Tibial nerve (tissue), 4 donors: ENCODE results near the gene RTL10.

Experiments used
- EP300 ChIP-seq, 2 donors: sonication (generic); formaldehyde crosslinking; IDR thresholded peaks; one replicate each; pipeline ENCODE4 v1.6.1; 2017; ENCODE audit warnings: antibody characterized with exemption in 2 of 2, mild to moderate bottlenecking in 1 of 2
- POLR2A ChIP-seq, 2 donors: fragments of 450-650 bp; IDR thresholded peaks; one replicate each; pipeline ENCODE4 v1.6.1; 2017; ENCODE audit warnings: antibody characterized with exemption in 2 of 2, mild to moderate bottlenecking in 2 of 2, moderate library complexity in 2 of 2
- TF ChIP-seq, protein P1 (sequence below), 5 experiments: fragments of 200-600 bp in 3 of 5; fragments of 450-650 bp in 2 of 5; sonication (generic) in 3 of 5; IDR thresholded peaks; one replicate each; pipeline ENCODE4 v1.5.1; 2016 to 2019; ENCODE audit warnings: antibody characterized with exemption in 5 of 5, mild to moderate bottlenecking in 3 of 5, moderate library complexity in 2 of 5

DNA sequence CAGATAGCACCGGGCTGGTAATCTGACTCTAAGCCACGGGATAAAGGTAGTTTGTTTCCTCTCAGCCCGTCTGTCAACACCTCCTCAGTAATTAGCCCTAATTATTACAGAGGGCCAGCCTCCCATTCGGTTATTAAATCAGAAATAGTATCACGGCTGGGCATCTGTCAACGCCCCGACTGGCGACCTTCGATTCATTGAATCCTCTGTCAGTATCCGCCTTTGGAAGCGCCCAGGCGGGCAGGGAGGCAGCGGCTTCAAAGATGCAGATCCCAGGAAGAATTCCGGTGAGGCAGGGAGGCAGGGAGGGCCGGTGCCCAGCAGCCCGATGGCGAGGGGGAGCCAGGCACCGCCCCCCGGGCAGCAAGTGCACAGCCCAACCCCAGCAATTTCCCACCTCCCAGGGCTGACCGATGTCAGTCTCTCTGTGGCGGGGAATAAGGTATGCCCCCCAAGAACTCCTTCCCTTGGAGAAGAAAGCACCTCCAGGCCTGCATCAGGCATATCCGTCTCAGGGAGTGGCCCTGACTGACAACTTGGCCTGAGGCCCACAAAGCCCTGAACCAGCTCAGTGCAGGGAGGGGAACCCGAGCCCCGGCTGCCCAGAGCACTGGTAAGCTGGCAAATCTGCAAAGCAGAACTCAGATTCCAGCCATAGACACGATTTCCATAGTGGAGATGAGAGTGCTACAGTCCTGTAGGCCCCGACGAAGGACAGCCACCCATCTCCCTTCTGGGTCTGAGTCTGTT is 11.4 kb downstream of the RTL10 start:
- TF ChIP-seq POLR2A (IDR thresholded peaks at IDR 0.05) = no peak
- TF ChIP-seq, protein P1, sequence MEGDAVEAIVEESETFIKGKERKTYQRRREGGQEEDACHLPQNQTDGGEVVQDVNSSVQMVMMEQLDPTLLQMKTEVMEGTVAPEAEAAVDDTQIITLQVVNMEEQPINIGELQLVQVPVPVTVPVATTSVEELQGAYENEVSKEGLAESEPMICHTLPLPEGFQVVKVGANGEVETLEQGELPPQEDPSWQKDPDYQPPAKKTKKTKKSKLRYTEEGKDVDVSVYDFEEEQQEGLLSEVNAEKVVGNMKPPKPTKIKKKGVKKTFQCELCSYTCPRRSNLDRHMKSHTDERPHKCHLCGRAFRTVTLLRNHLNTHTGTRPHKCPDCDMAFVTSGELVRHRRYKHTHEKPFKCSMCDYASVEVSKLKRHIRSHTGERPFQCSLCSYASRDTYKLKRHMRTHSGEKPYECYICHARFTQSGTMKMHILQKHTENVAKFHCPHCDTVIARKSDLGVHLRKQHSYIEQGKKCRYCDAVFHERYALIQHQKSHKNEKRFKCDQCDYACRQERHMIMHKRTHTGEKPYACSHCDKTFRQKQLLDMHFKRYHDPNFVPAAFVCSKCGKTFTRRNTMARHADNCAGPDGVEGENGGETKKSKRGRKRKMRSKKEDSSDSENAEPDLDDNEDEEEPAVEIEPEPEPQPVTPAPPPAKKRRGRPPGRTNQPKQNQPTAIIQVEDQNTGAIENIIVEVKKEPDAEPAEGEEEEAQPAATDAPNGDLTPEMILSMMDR (IDR thresholded peaks at IDR 0.05) = no peak
- no peak for TF ChIP-seq EP300 (IDR thresholded peaks at IDR 0.05)
